HCT116 (cell line): ENCODE data around the gene SYNE1.

Experiments
- ELF1 ChIP-seq: IDR thresholded peaks from 2 replicates; pipeline ENCODE4 v1.6.1; 2012; ENCODE audit warnings: low read depth, borderline replicate concordance
- EZH2phosphoT487 ChIP-seq: fragments of 200-600 bp; IDR thresholded peaks from 2 replicates; pipeline ENCODE4 v1.6.1; 2018; ENCODE audit warnings: antibody characterized with exemption, borderline replicate concordance
- FOSL1 ChIP-seq: IDR thresholded peaks from 2 replicates; pipeline ENCODE4 v1.6.1; 2012; ENCODE audit warnings: low read depth
- POLR2A ChIP-seq: IDR thresholded peaks from 2 replicates; pipeline ENCODE4 v1.7.0; 2011; ENCODE audit warnings: borderline replicate concordance; ENCODE audit not compliant: insufficient read depth, insufficient read length; ENCODE audit errors: extremely low read depth
- POLR2AphosphoS5 ChIP-seq: IDR thresholded peaks from 2 replicates; pipeline ENCODE4 v1.6.1; 2011; ENCODE audit warnings: mild to moderate bottlenecking, low read depth, low read length, moderate library complexity
- SP1 ChIP-seq: IDR thresholded peaks from 2 replicates; pipeline ENCODE4 v1.6.1; 2012; ENCODE audit warnings: low read depth
- TCF7L2 ChIP-seq: IDR thresholded peaks from 2 replicates; pipeline ENCODE4 v1.7.0; 2011; ENCODE audit warnings: borderline replicate concordance, inconsistent platforms; ENCODE audit not compliant: insufficient read depth, insufficient read length; ENCODE audit errors: extremely low read depth
- ZNF274 ChIP-seq: fragments of 200-500 bp; sonication (Bioruptor generic); IDR thresholded peaks from 2 replicates; pipeline ENCODE4 v1.6.1; 2014; ENCODE audit warnings: mild to moderate bottlenecking, low read depth, low read length, inconsistent platforms
- TF ChIP-seq, protein P1 (sequence below), 3 experiments: fragments of 200-600 bp in 1 of 3; sonication (generic) in 1 of 3; IDR thresholded peaks in 2 of 3; conservative IDR thresholded peaks in 1 of 3; 2 replicates each; pipeline ENCODE4 v1.5.1; 2012 to 2017; ENCODE audit warnings: low read depth in 2 of 3, low read length in 2 of 3, antibody characterized with exemption in 1 of 3, borderline replicate concordance in 1 of 3, control low read depth in 1 of 3, mild to moderate bottlenecking in 1 of 3, mixed read lengths in 1 of 3, mixed run types in 1 of 3, moderate library complexity in 1 of 3; ENCODE audit not compliant: insufficient read depth in 1 of 3

DNA sequence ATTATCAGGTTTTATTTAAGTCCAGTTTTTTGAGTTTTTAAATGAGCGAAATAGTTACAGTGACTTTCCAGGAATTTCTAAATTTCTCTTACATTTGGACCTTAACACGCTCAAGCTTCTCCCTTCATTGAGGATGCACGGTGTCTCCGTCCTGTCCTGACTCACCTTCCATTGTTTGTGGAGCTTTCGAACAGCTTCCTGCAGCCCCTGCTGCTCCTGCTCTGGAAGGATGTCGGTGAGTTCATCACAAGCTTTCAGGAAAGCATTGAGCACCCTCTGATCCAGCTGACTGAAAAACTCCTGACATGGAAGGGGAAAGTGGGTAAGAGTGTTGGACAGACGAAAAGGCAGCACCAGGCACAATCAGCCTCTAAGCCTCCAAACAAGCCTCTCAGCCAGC, 183.7 kb downstream of the SYNE1 start:
- TF ChIP-seq FOSL1 (no peak), POLR2AphosphoS5 (no peak), ZNF274 (no peak), ELF1 (no peak), TCF7L2 (no peak), EZH2phosphoT487 (no peak), POLR2A (no peak), SP1 (no peak)
- TF ChIP-seq, protein P1, sequence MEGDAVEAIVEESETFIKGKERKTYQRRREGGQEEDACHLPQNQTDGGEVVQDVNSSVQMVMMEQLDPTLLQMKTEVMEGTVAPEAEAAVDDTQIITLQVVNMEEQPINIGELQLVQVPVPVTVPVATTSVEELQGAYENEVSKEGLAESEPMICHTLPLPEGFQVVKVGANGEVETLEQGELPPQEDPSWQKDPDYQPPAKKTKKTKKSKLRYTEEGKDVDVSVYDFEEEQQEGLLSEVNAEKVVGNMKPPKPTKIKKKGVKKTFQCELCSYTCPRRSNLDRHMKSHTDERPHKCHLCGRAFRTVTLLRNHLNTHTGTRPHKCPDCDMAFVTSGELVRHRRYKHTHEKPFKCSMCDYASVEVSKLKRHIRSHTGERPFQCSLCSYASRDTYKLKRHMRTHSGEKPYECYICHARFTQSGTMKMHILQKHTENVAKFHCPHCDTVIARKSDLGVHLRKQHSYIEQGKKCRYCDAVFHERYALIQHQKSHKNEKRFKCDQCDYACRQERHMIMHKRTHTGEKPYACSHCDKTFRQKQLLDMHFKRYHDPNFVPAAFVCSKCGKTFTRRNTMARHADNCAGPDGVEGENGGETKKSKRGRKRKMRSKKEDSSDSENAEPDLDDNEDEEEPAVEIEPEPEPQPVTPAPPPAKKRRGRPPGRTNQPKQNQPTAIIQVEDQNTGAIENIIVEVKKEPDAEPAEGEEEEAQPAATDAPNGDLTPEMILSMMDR (IDR thresholded peaks at IDR 0.05 in 2 of 3, conservative IDR thresholded peaks at IDR 0.05 in 1 of 3; ENCODE audit: borderline replicate concordance in 1 of 3, insufficient read depth in 1 of 3, low read depth in 2 of 3, low read length in 2 of 3), result no peak
